Liver (tissue), 9 donors: Measurements from ENCODE around the gene TMEM39B. TPM values are rescaled to one million over a fixed set of nuclear protein-coding genes. Genes with fewer than 3 reads are reported as not detected.

ENCODE experiments used
- DNase-seq: peaks from one replicate; pipeline ENCODE4 v3.0.0-alpha.2; 2017; ENCODE audit warnings: low spot score
- H3K27ac ChIP-seq, 2 donors: one replicate each; pipeline ENCODE4 v1.7.0; 2013; ENCODE audit warnings: inconsistent platforms in 2 of 2, low read length in 2 of 2, control low read depth in 1 of 2, low read depth in 1 of 2, mild to moderate bottlenecking in 1 of 2
- H3K27me3 ChIP-seq, 4 donors: one replicate each; pipeline versions ENCODE4 v1.6.1 to v1.7.0; 2013; ENCODE audit warnings: low read length in 3 of 4, inconsistent platforms in 1 of 4, mild to moderate bottlenecking in 1 of 4, moderate library complexity in 1 of 4; ENCODE audit not compliant: control insufficient read depth in 4 of 4, insufficient read depth in 4 of 4
- H3K36me3 ChIP-seq, 4 donors: one replicate each; pipeline versions ENCODE4 v1.6.1 to v1.7.0; 2013; ENCODE audit warnings: low read length in 3 of 4, mild to moderate bottlenecking in 3 of 4, low read depth in 1 of 4, moderate library complexity in 1 of 4; ENCODE audit not compliant: control insufficient read depth in 4 of 4, insufficient read depth in 3 of 4
- H3K4me1 ChIP-seq, 4 donors: one replicate each; pipeline versions ENCODE4 v1.6.1 to v1.7.0; 2013; ENCODE audit warnings: low read length in 3 of 4, mild to moderate bottlenecking in 3 of 4, moderate library complexity in 1 of 4; ENCODE audit not compliant: control insufficient read depth in 4 of 4, insufficient read depth in 4 of 4
- H3K4me3 ChIP-seq, 3 donors: one replicate each; pipeline versions ENCODE4 v1.6.1 to v1.7.0; 2013; ENCODE audit warnings: low read length in 3 of 3, control low read depth in 1 of 3, low read depth in 1 of 3, mild to moderate bottlenecking in 1 of 3
- H3K9ac ChIP-seq, 2 donors: one replicate each; pipeline ENCODE4 v1.7.0; 2013; ENCODE audit warnings: low read length in 2 of 2, mild to moderate bottlenecking in 2 of 2, moderate library complexity in 2 of 2, control low read depth in 1 of 2, low read depth in 1 of 2
- H3K9me3 ChIP-seq, 4 donors: one replicate each; pipeline versions ENCODE4 v1.6.1 to v1.7.0; 2013; ENCODE audit warnings: low read length in 3 of 4; ENCODE audit not compliant: control insufficient read depth in 4 of 4
- EGR1 ChIP-seq, 2 donors: IDR thresholded peaks; 2 replicates each; pipeline ENCODE4 v1.6.1; 2016 to 2018; ENCODE audit warnings: antibody characterized with exemption in 2 of 2, low read depth in 2 of 2
- FOXA1 ChIP-seq: IDR thresholded peaks from 2 replicates; pipeline ENCODE4 v1.6.1; 2016; ENCODE audit warnings: antibody characterized with exemption
- FOXA2 ChIP-seq: IDR thresholded peaks from 2 replicates; pipeline ENCODE4 v1.6.1; 2016; ENCODE audit warnings: antibody characterized with exemption
- GABPA ChIP-seq, 2 donors: IDR thresholded peaks in 1 of 2; conservative IDR thresholded peaks in 1 of 2; 2 replicates each; pipeline ENCODE4 v1.6.1; 2016; ENCODE audit warnings: antibody characterized with exemption in 2 of 2, mild to moderate bottlenecking in 1 of 2, moderate library complexity in 1 of 2
- HNF4G ChIP-seq: IDR thresholded peaks from 2 replicates; pipeline ENCODE4 v1.6.1; 2016; ENCODE audit warnings: antibody characterized with exemption
- JUND ChIP-seq, 2 donors: IDR thresholded peaks; 2 replicates each; pipeline ENCODE4 v1.6.1; 2016; ENCODE audit warnings: antibody characterized with exemption in 2 of 2
- NR2F2 ChIP-seq: IDR thresholded peaks from 2 replicates; pipeline ENCODE4 v1.6.1; 2016; ENCODE audit warnings: antibody characterized with exemption
- RAD21 ChIP-seq, 2 donors: IDR thresholded peaks; 2 replicates each; pipeline ENCODE4 v1.6.1; 2016; ENCODE audit warnings: antibody characterized with exemption in 2 of 2, mild to moderate bottlenecking in 2 of 2
- RXRA ChIP-seq, 2 donors: IDR thresholded peaks; 2 replicates each; pipeline ENCODE4 v1.6.1; 2017 to 2018; ENCODE audit warnings: antibody characterized with exemption in 2 of 2, mild to moderate bottlenecking in 1 of 2
- SP1 ChIP-seq: IDR thresholded peaks from 2 replicates; pipeline ENCODE4 v1.6.1; 2018; ENCODE audit warnings: antibody characterized with exemption, mild to moderate bottlenecking
- YY1 ChIP-seq: IDR thresholded peaks from 2 replicates; pipeline ENCODE4 v1.6.1; 2016; ENCODE audit warnings: antibody characterized with exemption, mild to moderate bottlenecking
- WGBS: extraction: QIAGEN DNeasy Blood & Tissue Kit; methylation state at CpG from one replicate; pipeline ENCODE4 v1.1.7; 2013; 5-methylcytosine and 5-hydroxymethylcytosine counted together
- polyA plus RNA-seq, 2 donors: library from polyadenylated mRNA; stranded (reverse) in 1 of 2; unstranded in 1 of 2; fragments of 200-250 nt in 1 of 2; fragments of >200 nt in 1 of 2; fragmentation: Nextera tagmentation in 1 of 2; extraction: Ambion mirVana in 1 of 2; gene quantifications; one replicate each; pipeline versions ENCODE4 v1.2.1 to v1.2.3, GENCODE V29; 2013 to 2015
- total RNA-seq, 2 donors: library from RNA; depleted of rRNA; stranded (reverse); fragments of >200 nt; gene quantifications; one replicate each; pipeline ENCODE4 v1.2.3, GENCODE V29; 2014
- TF ChIP-seq, protein P1 (sequence below): IDR thresholded peaks from 2 replicates; pipeline ENCODE4 v1.6.1; 2016; ENCODE audit warnings: antibody characterized with exemption, mild to moderate bottlenecking
- TF ChIP-seq, protein P2 (sequence below): IDR thresholded peaks from 2 replicates; pipeline ENCODE4 v1.6.1; 2016; ENCODE audit warnings: antibody characterized with exemption
- TF ChIP-seq, protein P3 (sequence below): IDR thresholded peaks from 2 replicates; pipeline ENCODE4 v1.6.1; 2016; ENCODE audit warnings: antibody characterized with exemption
- TF ChIP-seq, protein P4 (sequence below): fragments of 150-350 bp; IDR thresholded peaks from 2 replicates; pipeline ENCODE4 v1.5.1; 2017; ENCODE audit warnings: improper control_type of control experiment, low read depth, low read length; ENCODE audit not compliant: missing input control
- donor health status: healthy.
- donor health status: healthy.
- donor health status: healthy.
- donor health status: healthy.
- donor health status: healthy.

The TMEM39B gene
- total and polyA plus RNA-seq, 4 donors: 3.0 to 8.1 (median 5.9) TPM

DNA sequence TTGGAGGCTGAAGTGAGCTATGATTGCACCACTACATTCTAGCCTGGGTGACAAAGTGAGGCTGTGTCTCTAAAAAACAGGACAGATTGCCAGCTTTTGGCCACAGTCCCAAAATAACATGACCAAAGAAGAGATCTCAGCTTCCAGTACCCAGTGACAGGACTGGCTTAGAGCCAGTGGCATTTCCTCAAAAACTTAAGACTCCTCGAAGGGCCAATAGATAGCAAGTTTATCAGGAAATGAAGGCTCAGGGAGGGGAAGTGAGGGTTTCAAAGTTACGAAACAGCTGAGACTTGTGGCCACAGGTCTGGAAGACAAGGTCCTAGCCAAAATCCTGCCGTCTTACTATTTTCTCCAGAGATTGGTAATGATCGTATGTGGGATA lies 6.3 kb upstream of the TMEM39B start:
- no peak overlapping the region for H3K4me3 ChIP-seq
- WGBS: 42% methylated on average over 4 of the region's 4 CpGs
- DNase-seq: peak; percentile 41
- no peaks in the 10 kb centered on the region for H3K9me3 ChIP-seq
- H3K4me1 ChIP-seq: peaks cover 0 to 8% (median 5%) of the 10 kb centered on the region in 4 donors
- no peak overlapping the region for H3K9ac ChIP-seq
- no peaks in the 10 kb centered on the region for H3K27me3 ChIP-seq
- peaks cover 0 to 3% (median under 1%) of the 10 kb centered on the region in 4 donors for H3K36me3 ChIP-seq
- TF ChIP-seq, protein P1, sequence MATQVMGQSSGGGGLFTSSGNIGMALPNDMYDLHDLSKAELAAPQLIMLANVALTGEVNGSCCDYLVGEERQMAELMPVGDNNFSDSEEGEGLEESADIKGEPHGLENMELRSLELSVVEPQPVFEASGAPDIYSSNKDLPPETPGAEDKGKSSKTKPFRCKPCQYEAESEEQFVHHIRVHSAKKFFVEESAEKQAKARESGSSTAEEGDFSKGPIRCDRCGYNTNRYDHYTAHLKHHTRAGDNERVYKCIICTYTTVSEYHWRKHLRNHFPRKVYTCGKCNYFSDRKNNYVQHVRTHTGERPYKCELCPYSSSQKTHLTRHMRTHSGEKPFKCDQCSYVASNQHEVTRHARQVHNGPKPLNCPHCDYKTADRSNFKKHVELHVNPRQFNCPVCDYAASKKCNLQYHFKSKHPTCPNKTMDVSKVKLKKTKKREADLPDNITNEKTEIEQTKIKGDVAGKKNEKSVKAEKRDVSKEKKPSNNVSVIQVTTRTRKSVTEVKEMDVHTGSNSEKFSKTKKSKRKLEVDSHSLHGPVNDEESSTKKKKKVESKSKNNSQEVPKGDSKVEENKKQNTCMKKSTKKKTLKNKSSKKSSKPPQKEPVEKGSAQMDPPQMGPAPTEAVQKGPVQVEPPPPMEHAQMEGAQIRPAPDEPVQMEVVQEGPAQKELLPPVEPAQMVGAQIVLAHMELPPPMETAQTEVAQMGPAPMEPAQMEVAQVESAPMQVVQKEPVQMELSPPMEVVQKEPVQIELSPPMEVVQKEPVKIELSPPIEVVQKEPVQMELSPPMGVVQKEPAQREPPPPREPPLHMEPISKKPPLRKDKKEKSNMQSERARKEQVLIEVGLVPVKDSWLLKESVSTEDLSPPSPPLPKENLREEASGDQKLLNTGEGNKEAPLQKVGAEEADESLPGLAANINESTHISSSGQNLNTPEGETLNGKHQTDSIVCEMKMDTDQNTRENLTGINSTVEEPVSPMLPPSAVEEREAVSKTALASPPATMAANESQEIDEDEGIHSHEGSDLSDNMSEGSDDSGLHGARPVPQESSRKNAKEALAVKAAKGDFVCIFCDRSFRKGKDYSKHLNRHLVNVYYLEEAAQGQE: no peak
- peak; percentile 73 for TF ChIP-seq NR2F2
- H3K27ac ChIP-seq: peak overlapping the region in 1 of 2 donors; percentile 28

DNA sequence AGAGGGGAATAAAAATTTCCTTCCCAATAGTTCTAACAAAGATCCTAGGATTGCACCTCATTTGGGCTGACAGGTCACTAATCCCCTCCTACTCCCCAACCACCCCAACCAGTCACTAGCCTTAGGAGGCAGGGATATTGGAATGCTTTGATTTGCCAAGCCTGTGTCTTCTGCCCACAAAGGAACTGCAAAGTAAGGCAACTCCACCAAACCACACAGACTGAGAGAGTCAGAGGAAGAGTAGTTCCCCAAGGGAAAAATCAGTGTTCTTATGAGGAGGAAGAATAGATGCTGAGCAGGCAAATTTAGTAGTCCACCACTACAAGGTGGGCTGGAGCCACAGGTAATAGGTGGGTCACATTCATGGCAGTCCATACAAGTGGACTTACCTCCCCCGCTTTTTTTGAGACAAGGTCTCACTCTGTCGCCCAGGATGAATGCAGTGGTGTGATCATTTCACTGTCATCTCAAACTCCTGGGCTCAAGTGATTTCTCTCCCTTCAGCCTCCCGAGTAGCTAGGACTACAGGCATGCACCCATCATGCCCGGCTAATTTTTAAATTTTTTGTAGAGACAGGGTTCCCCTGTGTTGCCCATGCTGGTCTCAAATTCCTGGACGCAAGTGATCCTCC lies 3.7 kb upstream of the TMEM39B start:
- WGBS: 83% methylated on average over 5 of the region's 5 CpGs
- peaks cover 4 to 22% (median 17%) of the 10 kb centered on the region in 4 donors for H3K4me1 ChIP-seq
- H3K36me3 ChIP-seq: no peaks in the 10 kb centered on the region
- no peak overlapping the region for H3K9ac ChIP-seq
- H3K27me3 ChIP-seq: no peaks in the 10 kb centered on the region
- DNase-seq: no peak
- H3K27ac ChIP-seq: no peak overlapping the region
- no peaks in the 10 kb centered on the region for H3K9me3 ChIP-seq
- TF ChIP-seq, protein P2, sequence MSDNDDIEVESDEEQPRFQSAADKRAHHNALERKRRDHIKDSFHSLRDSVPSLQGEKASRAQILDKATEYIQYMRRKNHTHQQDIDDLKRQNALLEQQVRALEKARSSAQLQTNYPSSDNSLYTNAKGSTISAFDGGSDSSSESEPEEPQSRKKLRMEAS: no peak
- no peak for TF ChIP-seq EGR1 (IDR thresholded peaks at IDR 0.05; ENCODE audit: low read depth in 2 of 2)
- H3K4me3 ChIP-seq: no peak overlapping the region

DNA sequence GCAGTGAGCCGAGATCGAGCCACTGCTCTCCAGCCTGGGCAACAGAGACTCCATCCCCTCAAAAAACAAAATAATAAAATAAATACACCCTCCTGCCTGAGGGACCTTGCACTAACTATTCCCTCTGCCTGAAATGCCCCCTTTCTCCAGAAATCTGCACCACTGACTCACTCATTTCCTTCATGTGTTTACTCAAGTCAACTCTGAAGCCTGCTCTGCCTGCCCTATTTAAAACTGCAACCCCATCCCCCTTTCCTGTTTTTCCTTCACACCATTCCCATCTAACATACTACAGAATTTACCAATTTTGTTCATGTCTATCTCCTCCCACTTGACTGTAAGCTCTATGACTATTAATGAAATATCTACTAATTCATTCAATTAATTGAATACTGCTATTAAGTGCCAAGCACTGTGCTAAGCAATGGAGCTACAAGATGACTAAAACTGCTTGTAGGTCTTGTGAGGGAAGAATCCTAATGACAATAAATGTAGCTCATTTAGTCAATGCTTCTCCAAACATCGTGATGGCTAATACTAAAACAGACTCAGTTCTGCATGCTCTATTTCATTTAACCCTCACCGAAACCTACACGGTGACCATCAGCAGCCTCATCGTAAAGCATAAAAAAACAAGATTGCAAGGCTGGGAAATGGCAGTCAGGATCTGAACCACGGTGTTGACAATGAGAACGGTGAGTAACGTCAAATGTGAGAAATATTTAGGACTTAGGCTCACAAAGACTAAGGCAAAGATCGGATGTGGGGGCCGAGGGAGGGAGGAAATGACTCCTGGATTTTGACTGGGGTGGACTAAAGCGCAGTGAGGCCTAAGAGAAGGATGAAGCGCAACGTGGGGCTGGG lies 749 bp upstream of the TMEM39B start:
- Histone ChIP-seq H3K9ac (peak overlapping the region; percentile 4 to 53), H3K27ac (peak overlapping the region; percentile 92 to 97), H3K27me3 (no peaks in the 10 kb centered on the region), H3K4me1 (peaks cover 4 to 16% (median 13%) of the 10 kb centered on the region in 4 donors), H3K36me3 (peaks cover 0 to 10% (median 5%) of the 10 kb centered on the region in 4 donors), H3K9me3 (no peaks in the 10 kb centered on the region), H3K4me3 (peak overlapping the region; percentile 55 to 92 (median 90))
- DNase-seq: no peak
- WGBS: 19% methylated on average over 14 of the region's 14 CpGs
- TF ChIP-seq GABPA (IDR thresholded peaks at IDR 0.05 in 1 of 2, conservative IDR thresholded peaks at IDR 0.05 in 1 of 2) (no peak), FOXA1 (no peak), HNF4G (no peak), SP1 (no peak), YY1 (no peak), NR2F2 (no peak), FOXA2 (no peak), RXRA (IDR thresholded peaks at IDR 0.05) (no peak), EGR1 (IDR thresholded peaks at IDR 0.05; ENCODE audit: low read depth in 2 of 2) (no peak), JUND (IDR thresholded peaks at IDR 0.05) (no peak), RAD21 (IDR thresholded peaks at IDR 0.05) (no peak)
- TF ChIP-seq, protein P1: no peak
- TF ChIP-seq, protein P3, sequence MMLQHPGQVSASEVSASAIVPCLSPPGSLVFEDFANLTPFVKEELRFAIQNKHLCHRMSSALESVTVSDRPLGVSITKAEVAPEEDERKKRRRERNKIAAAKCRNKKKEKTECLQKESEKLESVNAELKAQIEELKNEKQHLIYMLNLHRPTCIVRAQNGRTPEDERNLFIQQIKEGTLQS: no peak
- TF ChIP-seq, protein P4, sequence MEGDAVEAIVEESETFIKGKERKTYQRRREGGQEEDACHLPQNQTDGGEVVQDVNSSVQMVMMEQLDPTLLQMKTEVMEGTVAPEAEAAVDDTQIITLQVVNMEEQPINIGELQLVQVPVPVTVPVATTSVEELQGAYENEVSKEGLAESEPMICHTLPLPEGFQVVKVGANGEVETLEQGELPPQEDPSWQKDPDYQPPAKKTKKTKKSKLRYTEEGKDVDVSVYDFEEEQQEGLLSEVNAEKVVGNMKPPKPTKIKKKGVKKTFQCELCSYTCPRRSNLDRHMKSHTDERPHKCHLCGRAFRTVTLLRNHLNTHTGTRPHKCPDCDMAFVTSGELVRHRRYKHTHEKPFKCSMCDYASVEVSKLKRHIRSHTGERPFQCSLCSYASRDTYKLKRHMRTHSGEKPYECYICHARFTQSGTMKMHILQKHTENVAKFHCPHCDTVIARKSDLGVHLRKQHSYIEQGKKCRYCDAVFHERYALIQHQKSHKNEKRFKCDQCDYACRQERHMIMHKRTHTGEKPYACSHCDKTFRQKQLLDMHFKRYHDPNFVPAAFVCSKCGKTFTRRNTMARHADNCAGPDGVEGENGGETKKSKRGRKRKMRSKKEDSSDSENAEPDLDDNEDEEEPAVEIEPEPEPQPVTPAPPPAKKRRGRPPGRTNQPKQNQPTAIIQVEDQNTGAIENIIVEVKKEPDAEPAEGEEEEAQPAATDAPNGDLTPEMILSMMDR: no peak
